HL-60 (cell line): ENCODE results near the gene SNX8.

Experiments used
- GABPA ChIP-seq: IDR thresholded peaks from 2 replicates; pipeline ENCODE4 v1.6.1; 2012; ENCODE audit warnings: low read depth
- POLR2AphosphoS5 ChIP-seq: IDR thresholded peaks from 2 replicates; pipeline ENCODE4 v1.6.1; 2012; ENCODE audit warnings: low read depth
- SPI1 ChIP-seq: IDR thresholded peaks from 2 replicates; pipeline ENCODE4 v1.6.1; 2012; ENCODE audit warnings: low read depth, mild to moderate bottlenecking, borderline replicate concordance
- TF ChIP-seq, protein P1 (sequence below): IDR thresholded peaks from one replicate; pipeline ENCODE4 v1.5.1; 2011; ENCODE audit warnings: low read length, control low read depth, inconsistent platforms; ENCODE audit not compliant: insufficient read depth
- TF ChIP-seq, protein P2 (sequence below): IDR thresholded peaks from 2 replicates; pipeline ENCODE4 v1.6.1; 2012; ENCODE audit warnings: low read depth; ENCODE audit not compliant: insufficient replicate concordance

DNA sequence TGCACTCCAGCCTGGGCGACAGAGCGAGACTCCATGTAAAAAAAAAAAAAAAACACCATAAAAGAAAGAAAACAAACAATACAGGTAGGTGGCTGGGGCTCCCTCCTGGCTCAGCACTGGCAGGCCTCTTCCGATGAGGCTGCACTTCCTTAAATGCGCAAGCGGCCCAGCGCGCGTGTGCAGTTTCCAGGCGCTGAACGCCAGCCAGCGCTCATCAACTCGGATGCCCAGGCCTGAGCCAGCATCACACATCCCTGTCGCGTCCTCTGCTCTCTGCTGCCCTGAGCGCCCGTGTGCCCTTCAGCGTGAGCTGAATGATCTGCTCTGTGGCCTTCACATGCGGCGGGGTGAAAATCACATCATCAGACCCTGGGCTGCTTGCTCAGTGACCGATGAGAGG lies 40.4 kb downstream of the SNX8 start:
- no peak for TF ChIP-seq POLR2AphosphoS5
- TF ChIP-seq, protein P1, sequence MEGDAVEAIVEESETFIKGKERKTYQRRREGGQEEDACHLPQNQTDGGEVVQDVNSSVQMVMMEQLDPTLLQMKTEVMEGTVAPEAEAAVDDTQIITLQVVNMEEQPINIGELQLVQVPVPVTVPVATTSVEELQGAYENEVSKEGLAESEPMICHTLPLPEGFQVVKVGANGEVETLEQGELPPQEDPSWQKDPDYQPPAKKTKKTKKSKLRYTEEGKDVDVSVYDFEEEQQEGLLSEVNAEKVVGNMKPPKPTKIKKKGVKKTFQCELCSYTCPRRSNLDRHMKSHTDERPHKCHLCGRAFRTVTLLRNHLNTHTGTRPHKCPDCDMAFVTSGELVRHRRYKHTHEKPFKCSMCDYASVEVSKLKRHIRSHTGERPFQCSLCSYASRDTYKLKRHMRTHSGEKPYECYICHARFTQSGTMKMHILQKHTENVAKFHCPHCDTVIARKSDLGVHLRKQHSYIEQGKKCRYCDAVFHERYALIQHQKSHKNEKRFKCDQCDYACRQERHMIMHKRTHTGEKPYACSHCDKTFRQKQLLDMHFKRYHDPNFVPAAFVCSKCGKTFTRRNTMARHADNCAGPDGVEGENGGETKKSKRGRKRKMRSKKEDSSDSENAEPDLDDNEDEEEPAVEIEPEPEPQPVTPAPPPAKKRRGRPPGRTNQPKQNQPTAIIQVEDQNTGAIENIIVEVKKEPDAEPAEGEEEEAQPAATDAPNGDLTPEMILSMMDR, result no peak
- no peak for TF ChIP-seq SPI1
- no peak for TF ChIP-seq GABPA
- TF ChIP-seq, protein P2, sequence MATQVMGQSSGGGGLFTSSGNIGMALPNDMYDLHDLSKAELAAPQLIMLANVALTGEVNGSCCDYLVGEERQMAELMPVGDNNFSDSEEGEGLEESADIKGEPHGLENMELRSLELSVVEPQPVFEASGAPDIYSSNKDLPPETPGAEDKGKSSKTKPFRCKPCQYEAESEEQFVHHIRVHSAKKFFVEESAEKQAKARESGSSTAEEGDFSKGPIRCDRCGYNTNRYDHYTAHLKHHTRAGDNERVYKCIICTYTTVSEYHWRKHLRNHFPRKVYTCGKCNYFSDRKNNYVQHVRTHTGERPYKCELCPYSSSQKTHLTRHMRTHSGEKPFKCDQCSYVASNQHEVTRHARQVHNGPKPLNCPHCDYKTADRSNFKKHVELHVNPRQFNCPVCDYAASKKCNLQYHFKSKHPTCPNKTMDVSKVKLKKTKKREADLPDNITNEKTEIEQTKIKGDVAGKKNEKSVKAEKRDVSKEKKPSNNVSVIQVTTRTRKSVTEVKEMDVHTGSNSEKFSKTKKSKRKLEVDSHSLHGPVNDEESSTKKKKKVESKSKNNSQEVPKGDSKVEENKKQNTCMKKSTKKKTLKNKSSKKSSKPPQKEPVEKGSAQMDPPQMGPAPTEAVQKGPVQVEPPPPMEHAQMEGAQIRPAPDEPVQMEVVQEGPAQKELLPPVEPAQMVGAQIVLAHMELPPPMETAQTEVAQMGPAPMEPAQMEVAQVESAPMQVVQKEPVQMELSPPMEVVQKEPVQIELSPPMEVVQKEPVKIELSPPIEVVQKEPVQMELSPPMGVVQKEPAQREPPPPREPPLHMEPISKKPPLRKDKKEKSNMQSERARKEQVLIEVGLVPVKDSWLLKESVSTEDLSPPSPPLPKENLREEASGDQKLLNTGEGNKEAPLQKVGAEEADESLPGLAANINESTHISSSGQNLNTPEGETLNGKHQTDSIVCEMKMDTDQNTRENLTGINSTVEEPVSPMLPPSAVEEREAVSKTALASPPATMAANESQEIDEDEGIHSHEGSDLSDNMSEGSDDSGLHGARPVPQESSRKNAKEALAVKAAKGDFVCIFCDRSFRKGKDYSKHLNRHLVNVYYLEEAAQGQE, result no peak
